Adipocyte (in vitro differentiated cells): ENCODE results near the gene HOMER2.

Experiments
- DNase-seq: peaks from one replicate; pipeline ENCODE4 v3.0.0-alpha.2; 2015; ENCODE audit warnings: low read depth
- H3K27me3 ChIP-seq: replicated peaks from 2 replicates; pipeline ENCODE4 v1.7.0; 2013; ENCODE audit warnings: mild to moderate bottlenecking, low read length, moderate library complexity; ENCODE audit not compliant: control insufficient read depth, insufficient read depth
- H3K36me3 ChIP-seq: 2 replicates; pipeline ENCODE4 v1.7.0; 2013; ENCODE audit warnings: low read length, mild to moderate bottlenecking, moderate library complexity; ENCODE audit not compliant: control insufficient read depth, insufficient read depth, severe bottlenecking
- H3K4me1 ChIP-seq: 2 replicates; pipeline ENCODE4 v1.7.0; 2013; ENCODE audit warnings: mild to moderate bottlenecking, low read length, moderate library complexity; ENCODE audit not compliant: control insufficient read depth, insufficient read depth
- H3K4me3 ChIP-seq: 2 replicates; pipeline ENCODE4 v1.7.0; 2013; ENCODE audit warnings: mild to moderate bottlenecking, low read length, moderate library complexity
- H3K9ac ChIP-seq: 2 replicates; pipeline ENCODE4 v1.7.0; 2013; ENCODE audit warnings: mild to moderate bottlenecking, low read length, moderate library complexity
- H3K9me3 ChIP-seq: 2 replicates; pipeline ENCODE4 v1.7.0; 2013; ENCODE audit warnings: mild to moderate bottlenecking, low read length, moderate library complexity; ENCODE audit not compliant: control insufficient read depth

HOMER2 gene

DNA sequence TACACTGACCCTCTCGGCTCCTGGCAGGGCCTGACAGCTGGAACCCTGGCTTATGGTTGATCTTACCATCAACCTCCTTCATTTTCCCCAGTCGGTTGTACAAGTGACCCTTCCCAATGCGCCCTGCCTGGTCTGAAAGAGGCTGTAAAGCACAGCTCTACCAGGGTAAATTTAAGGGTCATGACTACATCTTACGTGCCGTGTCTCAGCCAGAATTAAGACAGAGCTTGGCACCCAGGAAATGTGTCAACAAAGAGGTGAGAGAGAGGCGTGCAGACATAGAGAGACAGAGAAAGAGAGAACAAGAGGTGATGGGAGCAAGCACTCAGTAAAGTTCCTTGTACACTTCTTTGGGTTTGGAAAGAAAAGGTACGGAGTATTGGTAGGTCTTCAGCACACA lies 28.8 kb downstream of the HOMER2 start:
- no peak overlapping the region for H3K4me3 ChIP-seq
- no peak overlapping the region for H3K9ac ChIP-seq
- peaks cover 10% of the 10 kb centered on the region for H3K27me3 ChIP-seq
- no peaks in the 10 kb centered on the region for H3K4me1 ChIP-seq
- DNase-seq = no peak
- no peaks in the 10 kb centered on the region for H3K9me3 ChIP-seq
- no peaks in the 10 kb centered on the region for H3K36me3 ChIP-seq

GRCh38 chr15:82922737-82923136 lies 29.8 kb downstream of the HOMER2 start:
- no peaks in the 10 kb centered on the region for H3K4me1 ChIP-seq
- no peak for DNase-seq
- no peaks in the 10 kb centered on the region for H3K9me3 ChIP-seq
- no peaks in the 10 kb centered on the region for H3K36me3 ChIP-seq
- H3K4me3 ChIP-seq = no peak overlapping the region
- H3K9ac ChIP-seq = no peak overlapping the region
- H3K27me3 ChIP-seq = peaks cover 10% of the 10 kb centered on the region

GRCh38 chr15:82921939-82922338 lies 30.6 kb downstream of the HOMER2 start:
- no peaks in the 10 kb centered on the region for H3K9me3 ChIP-seq
- H3K36me3 ChIP-seq = no peaks in the 10 kb centered on the region
- peaks cover 10% of the 10 kb centered on the region for H3K27me3 ChIP-seq
- H3K4me3 ChIP-seq = no peak overlapping the region
- DNase-seq = no peak
- no peak overlapping the region for H3K9ac ChIP-seq
- no peaks in the 10 kb centered on the region for H3K4me1 ChIP-seq

DNA sequence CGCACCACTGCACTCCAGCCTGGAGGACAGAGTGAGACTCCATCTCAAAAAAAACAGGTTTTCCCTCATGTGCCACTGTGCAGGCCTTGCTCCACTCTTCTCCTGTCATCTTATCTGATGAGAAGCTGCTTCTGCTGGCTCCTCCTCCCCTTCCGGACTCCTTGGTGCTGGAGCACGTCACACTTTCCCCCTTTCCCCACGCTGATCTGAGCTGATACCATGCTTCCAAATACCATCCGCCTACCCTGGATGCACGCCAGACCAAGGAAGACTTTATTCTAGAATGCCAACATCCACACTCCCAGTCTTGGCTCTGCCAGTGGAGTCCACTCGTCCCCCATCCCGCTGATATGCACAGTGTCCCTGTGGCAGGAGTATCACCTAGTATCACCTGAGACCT lies 31.3 kb downstream of the HOMER2 start:
- H3K4me1 ChIP-seq = no peaks in the 10 kb centered on the region
- no peaks in the 10 kb centered on the region for H3K36me3 ChIP-seq
- no peak for DNase-seq
- H3K27me3 ChIP-seq = peaks cover 10% of the 10 kb centered on the region
- H3K4me3 ChIP-seq = no peak overlapping the region
- no peak overlapping the region for H3K9ac ChIP-seq
- no peaks in the 10 kb centered on the region for H3K9me3 ChIP-seq

- DNase-seq = no peak
- peaks cover 5% of the 10 kb centered on the region for H3K27me3 ChIP-seq
- no peak overlapping the region for H3K9ac ChIP-seq
- H3K4me3 ChIP-seq = no peak overlapping the region
- H3K4me1 ChIP-seq = no peaks in the 10 kb centered on the region
- no peaks in the 10 kb centered on the region for H3K9me3 ChIP-seq
- no peaks in the 10 kb centered on the region for H3K36me3 ChIP-seq
Measured at GRCh38 chr15:82919231-82919886, 33.2 kb downstream of the HOMER2 start.

DNA sequence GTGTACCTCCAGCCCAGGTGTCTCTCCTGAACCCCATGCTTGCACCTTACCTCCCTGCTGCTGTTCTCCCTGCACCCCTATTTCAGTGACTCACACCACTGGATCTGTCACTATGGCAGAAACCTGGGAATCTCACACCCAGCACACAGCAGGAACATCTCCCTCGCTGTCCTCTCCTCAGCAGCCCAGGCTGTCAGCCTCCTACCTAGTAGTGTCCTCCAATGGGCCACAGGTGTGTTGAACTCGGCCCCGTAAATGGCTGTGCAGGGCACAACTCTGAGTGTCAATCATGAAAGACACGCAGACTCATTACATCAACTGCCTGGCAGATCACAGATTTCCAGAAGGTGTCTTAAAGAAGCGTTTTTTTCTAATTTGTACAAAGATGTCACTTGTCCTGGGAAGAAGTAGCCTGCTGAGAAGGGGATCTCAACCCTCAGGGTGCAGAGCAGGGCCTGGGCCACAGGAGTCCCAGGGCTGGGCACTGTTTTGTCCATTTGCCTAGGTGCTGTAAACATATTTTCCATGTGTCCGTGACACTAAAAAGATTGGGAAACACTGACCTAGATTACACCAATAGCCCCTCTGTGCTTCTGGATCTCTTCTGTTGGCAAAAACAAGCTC lies 33.8 kb downstream of the HOMER2 start:
- H3K9me3 ChIP-seq = no peaks in the 10 kb centered on the region
- no peak for DNase-seq
- no peak overlapping the region for H3K9ac ChIP-seq
- peaks cover 5% of the 10 kb centered on the region for H3K27me3 ChIP-seq
- no peaks in the 10 kb centered on the region for H3K36me3 ChIP-seq
- H3K4me1 ChIP-seq = no peaks in the 10 kb centered on the region
- no peak overlapping the region for H3K4me3 ChIP-seq

DNA sequence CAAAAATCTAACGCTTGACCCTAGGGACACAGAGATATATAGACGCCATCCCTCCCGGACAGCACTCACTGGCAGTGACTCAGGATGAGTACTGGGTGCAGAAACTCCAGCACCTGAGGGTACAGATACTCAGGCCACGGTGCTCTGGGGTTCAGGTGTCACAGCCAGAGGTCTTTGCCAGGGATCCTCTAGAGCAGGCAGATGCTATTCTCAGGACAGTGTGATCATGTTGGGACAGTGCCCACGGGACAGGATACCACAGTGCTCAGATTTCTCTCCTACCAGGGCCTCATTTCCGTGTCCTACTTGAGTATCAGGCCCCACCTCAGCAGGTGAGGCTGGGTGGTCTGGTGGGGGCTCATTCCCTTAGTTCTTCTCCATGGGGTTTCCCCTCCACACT lies 34.4 kb downstream of the HOMER2 start:
- H3K36me3 ChIP-seq = no peaks in the 10 kb centered on the region
- no peak overlapping the region for H3K4me3 ChIP-seq
- H3K9ac ChIP-seq = no peak overlapping the region
- peaks cover 5% of the 10 kb centered on the region for H3K27me3 ChIP-seq
- no peaks in the 10 kb centered on the region for H3K9me3 ChIP-seq
- no peak for DNase-seq
- no peaks in the 10 kb centered on the region for H3K4me1 ChIP-seq

- H3K27me3 ChIP-seq = no peaks in the 10 kb centered on the region
- H3K4me3 ChIP-seq = no peak overlapping the region
- H3K4me1 ChIP-seq = no peaks in the 10 kb centered on the region
- no peak for DNase-seq
- no peaks in the 10 kb centered on the region for H3K36me3 ChIP-seq
- H3K9ac ChIP-seq = no peak overlapping the region
- no peaks in the 10 kb centered on the region for H3K9me3 ChIP-seq
Measured at GRCh38 chr15:82917249-82917648, 35.3 kb downstream of the HOMER2 start.

- no peak for DNase-seq
Measured at GRCh38 chr15:82916161-82916952, 36.2 kb downstream of the HOMER2 start.

GRCh38 chr15:82914396-82914795 lies 38.1 kb downstream of the HOMER2 start:
- no peak overlapping the region for H3K4me3 ChIP-seq
- no peak for DNase-seq
- no peaks in the 10 kb centered on the region for H3K27me3 ChIP-seq
- no peaks in the 10 kb centered on the region for H3K4me1 ChIP-seq
- no peak overlapping the region for H3K9ac ChIP-seq
- H3K9me3 ChIP-seq = peaks cover 4% of the 10 kb centered on the region
- no peaks in the 10 kb centered on the region for H3K36me3 ChIP-seq

More at GRCh38 chr15:82916161-82916952, 36.2 kb downstream of the HOMER2 start:
- Histone ChIP-seq H3K9ac (no peak overlapping the region), H3K4me3 (no peak overlapping the region), H3K4me1 (no peaks in the 10 kb centered on the region), H3K27me3 (no peaks in the 10 kb centered on the region), H3K9me3 (no peaks in the 10 kb centered on the region), H3K36me3 (no peaks in the 10 kb centered on the region)

DNA sequence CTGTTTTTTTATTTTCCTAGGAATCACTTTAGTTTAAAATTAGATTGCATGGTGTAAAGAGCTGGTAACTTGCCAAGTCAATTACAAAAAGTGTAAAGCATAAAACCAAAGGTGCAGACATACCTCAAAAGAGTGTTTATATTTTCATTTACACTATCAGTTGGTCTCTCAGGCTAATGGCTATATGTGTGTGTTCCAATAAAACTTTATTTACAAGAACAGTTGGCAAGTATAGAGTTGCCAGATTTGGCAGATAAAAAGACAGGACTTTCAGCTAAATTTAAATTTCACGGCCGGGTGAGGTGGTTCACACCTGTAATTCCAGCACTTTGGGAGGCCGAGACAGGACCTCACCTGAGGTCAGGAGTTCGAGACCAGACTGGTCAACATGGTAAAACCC lies 41.1 kb downstream of the HOMER2 start:
- H3K9me3 ChIP-seq = peaks cover 26% of the 10 kb centered on the region
- no peak for DNase-seq
- H3K27me3 ChIP-seq = no peaks in the 10 kb centered on the region
- H3K9ac ChIP-seq = no peak overlapping the region
- H3K4me3 ChIP-seq = no peak overlapping the region
- H3K36me3 ChIP-seq = no peaks in the 10 kb centered on the region
- H3K4me1 ChIP-seq = no peaks in the 10 kb centered on the region
